ENCODE data around the gene KRT78.

GRCh38 chr12:52799505-52800211 lies 49.1 kb downstream of the KRT78 start:
- TF ChIP-seq CTCF (conservative IDR thresholded peaks at IDR 0.05; ENCODE audit: low read length) (no peak), EZH2phosphoT487 (IDR thresholded peaks at IDR 0.05; ENCODE audit: borderline replicate concordance, low read depth, low read length) (no peak)
